DND-41 (cell line): ENCODE data around the gene HIPK1.

Experiments
- CTCF ChIP-seq: IDR thresholded peaks from 2 replicates; pipeline ENCODE4 v1.5.1; 2012; ENCODE audit warnings: borderline replicate concordance, low read length, moderate library complexity, mild to moderate bottlenecking; ENCODE audit not compliant: poor library complexity, severe bottlenecking; ENCODE audit errors: extremely low read depth
- EZH2 ChIP-seq: IDR thresholded peaks from 3 replicates; pipeline ENCODE4 v1.6.1; 2012; ENCODE audit warnings: borderline replicate concordance, low read depth, mild to moderate bottlenecking, moderate library complexity, low read length, inconsistent platforms; ENCODE audit not compliant: severe bottlenecking

- no peak for TF ChIP-seq CTCF
- no peak for TF ChIP-seq EZH2
These were observed 5.5 kb downstream of the HIPK1 start for GRCh38 chr1:113934511-113935055.
